H1 (cell line): ENCODE measurements around the gene IL21R. TPM values are rescaled to one million over a fixed set of nuclear protein-coding genes. Genes with fewer than 3 reads are reported as not detected.

Source experiments
- CTCF ChIA-PET: fragments of 300-600 bp; sonication (Branson Sonifier 250); formaldehyde crosslinking; loops from one replicate; lab custom pipeline; 2021; ENCODE audit not compliant: partially characterized antibody; lab: Charles Lee
- POLR2A ChIA-PET: fragments of 300-600 bp; sonication (Branson Sonifier 250); formaldehyde crosslinking; loops from one replicate; lab custom pipeline; 2021; ENCODE audit warnings: inconsistent platforms; ENCODE audit not compliant: partially characterized antibody; lab: Charles Lee
- DNase-seq, 2 experiments: peaks; one replicate each; pipeline versions ENCODE4 v3.0.0 to v3.0.0-alpha.2; 2010 to 2022; ENCODE audit warnings: low spot score in 2 of 2, low read depth in 1 of 2, mixed read lengths in 1 of 2
- FAIRE-seq: peaks from 2 replicates; lab custom pipeline; 2011; peaks lifted over from hg19 to GRCh38; lab: Jason Lieb, UNC
- H2AFZ ChIP-seq: 2 replicates; pipeline ENCODE4 v1.8.1; 2012; ENCODE audit warnings: low read length, inconsistent platforms
- H2AK5ac ChIP-seq: 2 replicates; pipeline ENCODE4 v1.6.1; 2013; ENCODE audit warnings: low read depth, low read length
- H2BK120ac ChIP-seq: replicated peaks from 2 replicates; pipeline ENCODE3; 2013; ENCODE audit warnings: low read depth, low read length, inconsistent platforms
- H2BK12ac ChIP-seq: 2 replicates; pipeline ENCODE4 v1.6.1; 2013; ENCODE audit warnings: low read depth, low read length
- H2BK15ac ChIP-seq: 2 replicates; pipeline ENCODE4 v1.6.1; 2013; ENCODE audit warnings: low read length
- H2BK20ac ChIP-seq: 2 replicates; pipeline ENCODE4 v1.6.1; 2013; ENCODE audit warnings: low read length
- H2BK5ac ChIP-seq: 2 replicates; pipeline ENCODE4 v1.6.1; 2013; ENCODE audit warnings: low read depth, low read length
- H3K14ac ChIP-seq: 2 replicates; pipeline ENCODE4 v1.6.1; 2013; ENCODE audit warnings: inconsistent platforms; ENCODE audit not compliant: insufficient read length
- H3K18ac ChIP-seq: 2 replicates; pipeline ENCODE4 v1.6.1; 2013; ENCODE audit warnings: low read length; ENCODE audit errors: extremely low read depth
- H3K23ac ChIP-seq: 2 replicates; pipeline ENCODE4 v1.6.1; 2013; ENCODE audit warnings: inconsistent platforms; ENCODE audit not compliant: insufficient read length
- H3K23me2 ChIP-seq: 2 replicates; pipeline ENCODE4 v1.6.1; 2013; ENCODE audit warnings: low read depth, low read length
- H3K27ac ChIP-seq: 2 replicates; pipeline ENCODE4 v1.6.1; 2011; ENCODE audit warnings: low read depth, low read length, inconsistent platforms
- H3K27me3 ChIP-seq, 4 experiments: replicated peaks in 1 of 4; 1 replicate in 1 of 4; 2 replicates in 3 of 4; pipeline versions ENCODE4 v1.6.1 to v1.8.1; 2011 to 2013; ENCODE audit warnings: low read length in 3 of 4, mild to moderate bottlenecking in 3 of 4, inconsistent platforms in 2 of 4, mixed read lengths in 2 of 4, moderate library complexity in 1 of 4; ENCODE audit not compliant: control insufficient read depth in 3 of 4, insufficient read depth in 3 of 4; ENCODE audit errors: extremely low read depth in 1 of 4
- H3K36me3 ChIP-seq, 4 experiments: 2 replicates each; pipeline versions ENCODE4 v1.6.1 to v1.8.1; 2011 to 2013; ENCODE audit warnings: mild to moderate bottlenecking in 4 of 4, low read length in 3 of 4, moderate library complexity in 2 of 4, control low read depth in 1 of 4, inconsistent platforms in 1 of 4; ENCODE audit not compliant: insufficient read depth in 4 of 4, control insufficient read depth in 2 of 4
- H3K4ac ChIP-seq: replicated peaks from 2 replicates; pipeline ENCODE3; 2013; ENCODE audit warnings: low read length, low read depth, mixed read lengths, inconsistent platforms; ENCODE audit not compliant: insufficient read length
- H3K4me1 ChIP-seq, 4 experiments: replicated peaks in 1 of 4; 1 replicate in 1 of 4; 2 replicates in 3 of 4; pipeline versions ENCODE4 v1.6.1 to v1.8.1; 2011 to 2013; ENCODE audit warnings: low read length in 3 of 4, inconsistent platforms in 2 of 4, mixed read lengths in 1 of 4; ENCODE audit not compliant: insufficient read depth in 4 of 4, control insufficient read depth in 3 of 4
- H3K4me2 ChIP-seq, 2 experiments: 2 replicates each; pipeline versions ENCODE4 v1.6.1 to v1.8.1; 2011 to 2013; ENCODE audit warnings: low read depth in 2 of 2, low read length in 2 of 2, control low read depth in 1 of 2, inconsistent platforms in 1 of 2, mild to moderate bottlenecking in 1 of 2; ENCODE audit not compliant: insufficient read depth in 1 of 2
- H3K4me3 ChIP-seq, 4 experiments: fragments of 200-600, 300-600 bp in 1 of 4; sonication (generic), shearing (Covaris generic), sonication (Bioruptor Twin) in 1 of 4; 2 replicates each; pipeline versions ENCODE4 v1.5.1 to v1.8.1; 2011 to 2016; ENCODE audit warnings: low read length in 4 of 4, low read depth in 3 of 4, control low read depth in 2 of 4, inconsistent platforms in 2 of 4, mild to moderate bottlenecking in 2 of 4, mixed read lengths in 1 of 4, moderate library complexity in 1 of 4; ENCODE audit not compliant: insufficient read depth in 2 of 4; ENCODE audit errors: extremely low read depth in 1 of 4
- H3K56ac ChIP-seq: replicated peaks from 2 replicates; pipeline ENCODE3; 2013; ENCODE audit warnings: low read depth, mild to moderate bottlenecking, mixed read lengths, low read length, inconsistent platforms; ENCODE audit not compliant: insufficient read length
- H3K79me1 ChIP-seq: 2 replicates; pipeline ENCODE4 v1.6.1; 2013; ENCODE audit warnings: low read depth, low read length, control low read depth
- H3K79me2 ChIP-seq, 2 experiments: 2 replicates each; pipeline versions ENCODE4 v1.6.1 to v1.8.1; 2012 to 2013; ENCODE audit warnings: low read length in 2 of 2, mild to moderate bottlenecking in 2 of 2, inconsistent platforms in 1 of 2; ENCODE audit not compliant: insufficient read depth in 2 of 2, control insufficient read depth in 1 of 2
- H3K9ac ChIP-seq, 4 experiments: replicated peaks in 1 of 4; 1 replicate in 1 of 4; 2 replicates in 3 of 4; pipeline versions ENCODE4 v1.6.1 to v1.8.1; 2011 to 2013; ENCODE audit warnings: low read depth in 3 of 4, low read length in 3 of 4, control low read depth in 2 of 4, mild to moderate bottlenecking in 2 of 4, moderate library complexity in 2 of 4, inconsistent platforms in 1 of 4; ENCODE audit errors: extremely low read depth in 1 of 4
- H3K9me3 ChIP-seq, 2 experiments: 2 replicates each; pipeline versions ENCODE4 v1.6.1 to v1.8.1; 2012 to 2013; ENCODE audit warnings: mild to moderate bottlenecking in 2 of 2, moderate library complexity in 2 of 2, control low read depth in 1 of 2, inconsistent platforms in 1 of 2, low read depth in 1 of 2, low read length in 1 of 2, mixed read lengths in 1 of 2; ENCODE audit not compliant: insufficient read depth in 2 of 2
- H4K20me1 ChIP-seq, 2 experiments: replicated peaks in 1 of 2; 2 replicates each; pipeline versions ENCODE3 to v1.8.1; 2011 to 2013; ENCODE audit warnings: inconsistent platforms in 2 of 2, low read length in 2 of 2, mild to moderate bottlenecking in 1 of 2; ENCODE audit not compliant: insufficient read depth in 2 of 2, control insufficient read depth in 1 of 2
- H4K5ac ChIP-seq: 2 replicates; pipeline ENCODE4 v1.6.1; 2013; ENCODE audit warnings: low read length, low read depth, mixed read lengths, inconsistent platforms; ENCODE audit not compliant: insufficient read length
- H4K8ac ChIP-seq: 2 replicates; pipeline ENCODE4 v1.8.0; 2013; ENCODE audit warnings: mild to moderate bottlenecking, moderate library complexity, low read length, inconsistent platforms; ENCODE audit not compliant: insufficient read depth; ENCODE audit errors: extremely low read depth
- H4K91ac ChIP-seq: replicated peaks from 2 replicates; pipeline ENCODE3; 2013; ENCODE audit warnings: low read length, mixed read lengths, inconsistent platforms; ENCODE audit not compliant: insufficient read length
- BCL11A ChIP-seq, 2 experiments: IDR thresholded peaks; one replicate each; pipeline ENCODE4 v1.6.1; 2011; ENCODE audit warnings: low read depth in 2 of 2, low read length in 2 of 2, mild to moderate bottlenecking in 2 of 2
- CHD1 ChIP-seq: IDR thresholded peaks from 2 replicates; pipeline ENCODE4 v1.6.1; 2012; ENCODE audit warnings: low read depth, low read length, improper control_type of control experiment
- CTBP2 ChIP-seq: IDR thresholded peaks from 2 replicates; pipeline ENCODE4 v1.7.0; 2011; ENCODE audit warnings: borderline replicate concordance, mild to moderate bottlenecking, moderate library complexity, mixed read lengths, low read length; ENCODE audit not compliant: insufficient read depth, insufficient read length
- HDAC2 ChIP-seq, 2 experiments: fragments of 300-600 bp in 1 of 2; sonication (generic) in 1 of 2; IDR thresholded peaks; 2 replicates each; pipeline ENCODE4 v1.6.1; 2011 to 2012; ENCODE audit warnings: low read depth in 2 of 2, low read length in 2 of 2, mild to moderate bottlenecking in 2 of 2, moderate library complexity in 2 of 2, borderline replicate concordance in 1 of 2, inconsistent platforms in 1 of 2
- JUN ChIP-seq: IDR thresholded peaks from 2 replicates; pipeline ENCODE4 v1.6.1; 2011; ENCODE audit warnings: low read depth, mild to moderate bottlenecking, improper control_type of control experiment, low read length
- KDM1A ChIP-seq: fragments of 200-600, 300-600 bp; sonication (generic); IDR thresholded peaks from 2 replicates; pipeline ENCODE4 v1.7.1; 2016; ENCODE audit warnings: mild to moderate bottlenecking, low read length, borderline replicate concordance
- RFX5 ChIP-seq: IDR thresholded peaks from 2 replicates; pipeline ENCODE4 v1.6.1; 2011; ENCODE audit warnings: low read depth, low read length, improper control_type of control experiment, borderline replicate concordance
- SP4 ChIP-seq: IDR thresholded peaks from 2 replicates; pipeline ENCODE4 v1.6.1; 2012; ENCODE audit warnings: low read length, inconsistent platforms
- SRF ChIP-seq: IDR thresholded peaks from 2 replicates; pipeline ENCODE4 v1.6.1; 2011; ENCODE audit warnings: mild to moderate bottlenecking, low read depth, low read length, moderate library complexity
- TAF1 ChIP-seq: IDR thresholded peaks from 2 replicates; pipeline ENCODE4 v1.6.1; 2011; ENCODE audit warnings: mild to moderate bottlenecking, low read depth, low read length
- TEAD4 ChIP-seq: IDR thresholded peaks from 2 replicates; pipeline ENCODE4 v1.6.1; 2012; ENCODE audit warnings: low read depth, low read length, inconsistent platforms, mixed read lengths
- WGBS, 2 experiments: shearing (Covaris generic) in 1 of 2; methylation state at CpG; one replicate each; pipeline versions ENCODE4 v1.1.6 to v1.1.7; 2013 to 2015; ENCODE audit warnings: low lambda C conversion rate in 2 of 2, mixed read lengths in 2 of 2, inconsistent platforms in 1 of 2, low coverage in 1 of 2, missing lambda C conversion rate in 1 of 2; ENCODE audit not compliant: insufficient replicate concordance in 2 of 2, insufficient coverage in 1 of 2, insufficient read length in 1 of 2; ENCODE audit errors: extremely low coverage in 1 of 2, missing lambda C conversion rate in 1 of 2; 5-methylcytosine and 5-hydroxymethylcytosine counted together
- polyA plus RNA-seq, 7 experiments: library from polyadenylated mRNA; depleted of rRNA in 3 of 7; stranded (reverse) in 5 of 7; unstranded in 2 of 7; fragments of >200 nt in 5 of 7; fragments of 200-250 nt in 2 of 7; gene quantifications; 1 replicate in 5 of 7; 2 replicates in 1 of 7; 4 replicates in 1 of 7; pipeline versions ENCODE4 v1.2.1 to v1.2.3, GENCODE V29; 2011 to 2013; ENCODE audit warnings: missing spikeins in 2 of 7, mixed read lengths in 2 of 7
- total RNA-seq: library from RNA; stranded (reverse); fragmentation: NEBNext Ultra II Directional; extraction: Animal tissue kit (Norgen Biotek cat#: 25700); gene quantifications from 2 replicates; pipeline ENCODE4 v1.2.1, GENCODE V29; 2021
- TF ChIP-seq, protein P1 (sequence below): IDR thresholded peaks from 2 replicates; pipeline ENCODE4 v1.6.1; 2012; ENCODE audit warnings: inconsistent platforms
- TF ChIP-seq, protein P2 (sequence below): IDR thresholded peaks from 2 replicates; pipeline ENCODE4 v1.6.1; 2011; ENCODE audit warnings: low read length, improper control_type of control experiment

IL21R gene
- total and polyA plus RNA-seq, 2 of the 8 experiments (the other 6 are each of a cell fraction or from before 2014, with no cell fraction given), result 0.34 to 0.70 TPM

- Histone ChIP-seq H3K4ac (no peak overlapping the region), H3K9me3 (no peaks in the 10 kb centered on the region), H3K79me2 (no peaks in the 10 kb centered on the region), H3K27ac (no peak overlapping the region), H3K4me3 (no peak overlapping the region), H3K4me2 (no peak overlapping the region), H3K23me2 (no peaks in the 10 kb centered on the region), H3K23ac (no peak overlapping the region), H2BK15ac (no peak overlapping the region), H3K9ac (no peak overlapping the region), H4K8ac (no peak overlapping the region), H4K91ac (no peak overlapping the region), H3K4me1 (no peaks in the 10 kb centered on the region), H2BK5ac (no peak overlapping the region), H3K18ac (no peak overlapping the region), H2BK12ac (no peak overlapping the region), H3K56ac (no peak overlapping the region), H3K36me3 (peaks cover 48 to 91% (median 77%) of the 10 kb centered on the region in 4 experiments), H2AFZ (no peak overlapping the region), H2AK5ac (no peak overlapping the region), H2BK120ac (no peak overlapping the region), H3K14ac (no peak overlapping the region), H4K5ac (no peak overlapping the region), H2BK20ac (no peak overlapping the region), H3K27me3 (no peaks in the 10 kb centered on the region), H4K20me1 (peaks cover 7 to 11% of the 10 kb centered on the region in 2 experiments), H3K79me1 (no peaks in the 10 kb centered on the region)
- WGBS, 2 experiments, result 96% methylated on average over 21 of the region's 21 CpGs; no CpG with 5 or more reads in 1 of the 2 experiments
- POLR2A ChIA-PET, result no interaction called here
- CTCF ChIA-PET, result no interaction called here
- no peak for FAIRE-seq
- no peak for DNase-seq
- TF ChIP-seq TAF1, result no peak
- TF ChIP-seq, protein P1, sequence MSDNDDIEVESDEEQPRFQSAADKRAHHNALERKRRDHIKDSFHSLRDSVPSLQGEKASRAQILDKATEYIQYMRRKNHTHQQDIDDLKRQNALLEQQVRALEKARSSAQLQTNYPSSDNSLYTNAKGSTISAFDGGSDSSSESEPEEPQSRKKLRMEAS, result no peak
- TF ChIP-seq KDM1A, result no peak
- no peak for TF ChIP-seq JUN
- TF ChIP-seq TEAD4, result no peak
- TF ChIP-seq, protein P2, sequence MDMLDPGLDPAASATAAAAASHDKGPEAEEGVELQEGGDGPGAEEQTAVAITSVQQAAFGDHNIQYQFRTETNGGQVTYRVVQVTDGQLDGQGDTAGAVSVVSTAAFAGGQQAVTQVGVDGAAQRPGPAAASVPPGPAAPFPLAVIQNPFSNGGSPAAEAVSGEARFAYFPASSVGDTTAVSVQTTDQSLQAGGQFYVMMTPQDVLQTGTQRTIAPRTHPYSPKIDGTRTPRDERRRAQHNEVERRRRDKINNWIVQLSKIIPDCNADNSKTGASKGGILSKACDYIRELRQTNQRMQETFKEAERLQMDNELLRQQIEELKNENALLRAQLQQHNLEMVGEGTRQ, result no peak
- TF ChIP-seq BCL11A (IDR thresholded peaks at IDR 0.05; ENCODE audit: low read depth in 2 of 2, low read length in 2 of 2), result no peak
- TF ChIP-seq SP4, result no peak
- no peak for TF ChIP-seq RFX5
- no peak for TF ChIP-seq SRF
- no peak for TF ChIP-seq CHD1
- TF ChIP-seq HDAC2 (IDR thresholded peaks at IDR 0.05; ENCODE audit: borderline replicate concordance in 1 of 2, low read depth in 2 of 2, low read length in 2 of 2), result no peak
- TF ChIP-seq CTBP2, result no peak
These were observed 87.4 kb downstream of the IL21R start for GRCh38 chr16:27489421-27489820.
